GM21619 (cell line): Measurements from ENCODE around the gene SIX4.
"Not testable (repeated sequence)": the region's sequence is repeated elsewhere in the genome, so short reads cannot be mapped to it uniquely, and the experiment has no call there.

ENCODE experiments used
- ATAC-seq: cut with Tn5 transposase; IDR thresholded peaks from one replicate; pipeline ENCODE4 v1.9.1; 2021; ENCODE audit not compliant: unreplicated experiment

SIX4 gene

DNA sequence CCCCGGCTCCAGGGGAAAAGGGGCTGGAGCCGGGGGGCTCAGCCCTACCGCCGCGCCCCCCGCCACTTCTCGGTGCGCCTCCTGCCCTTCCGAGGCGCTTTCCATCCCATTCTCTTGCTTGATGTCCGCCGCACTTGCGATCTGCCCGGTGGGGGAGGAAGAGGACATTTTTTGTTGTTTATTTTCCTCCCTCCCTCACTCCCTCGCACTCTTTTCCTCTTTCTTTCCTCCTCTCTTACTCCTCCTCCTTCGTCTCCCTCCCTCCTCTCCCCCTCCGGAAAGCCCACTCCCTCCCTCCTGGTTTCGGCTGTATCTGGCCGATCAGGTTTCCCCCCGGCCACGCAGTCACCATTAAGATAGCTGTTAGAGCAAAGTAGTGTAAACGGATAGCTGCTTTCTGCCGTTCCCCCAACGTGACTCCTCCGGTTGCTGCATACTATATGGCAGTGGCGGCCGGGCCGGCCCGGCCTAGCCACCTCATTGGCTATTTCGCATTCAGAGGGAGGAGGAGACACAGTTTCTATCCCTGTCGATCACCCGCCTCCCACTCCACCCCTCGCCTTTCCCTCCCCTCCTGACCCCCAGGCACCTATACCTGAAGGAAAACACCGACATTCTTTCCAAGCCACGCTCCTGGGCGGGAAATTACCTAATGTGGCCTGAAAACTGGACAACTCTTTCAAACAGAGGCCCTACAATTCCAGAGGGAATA lies at the start of gene SIX4:
Gene SIX4 (minus strand): TSS at position 445 of the 712 bp plus-strand sequence. CDS start 277 bp downstream, at position 168.
- peak; percentile 46 for ATAC-seq

DNA sequence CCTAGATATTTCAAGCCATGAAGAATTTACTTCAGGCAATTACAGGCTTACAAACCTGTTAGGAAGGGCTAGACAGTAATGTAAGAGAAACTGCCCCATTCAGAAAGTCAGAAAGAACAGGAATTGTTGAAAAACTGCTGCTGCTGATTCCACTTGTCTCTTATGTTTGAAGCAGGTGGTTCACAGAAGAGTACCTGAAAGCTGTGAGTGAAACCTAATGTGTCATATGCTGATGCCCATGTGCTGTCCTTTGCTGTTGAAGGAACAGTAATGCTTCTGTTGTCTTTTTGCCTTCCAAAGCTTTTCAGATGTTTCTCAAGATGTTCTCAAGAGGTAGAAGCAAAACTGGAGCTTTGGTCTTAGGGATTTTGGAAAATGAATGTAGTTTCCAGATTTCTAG lies 49.4 kb upstream of the SIX4 start:
- ATAC-seq, result no peak

DNA sequence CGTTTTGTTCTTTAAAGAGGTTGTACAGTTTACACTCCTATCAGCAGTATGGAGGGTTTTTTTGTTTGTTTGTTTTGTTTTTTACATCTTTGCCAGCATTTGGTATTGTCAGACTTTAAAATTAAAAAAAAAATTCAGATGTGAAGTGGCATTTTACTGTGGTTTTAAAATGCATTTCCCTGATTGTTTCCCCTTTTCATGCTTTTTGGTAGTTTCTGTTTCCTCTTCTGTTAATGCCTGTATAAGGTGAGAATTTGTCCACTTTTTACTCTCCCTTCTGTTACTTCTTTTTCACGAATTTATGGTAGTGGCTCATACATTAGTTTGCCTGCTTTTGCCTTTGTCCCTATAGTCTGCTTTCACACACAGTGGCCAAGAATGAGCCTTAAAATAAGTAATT lies 47.0 kb upstream of the SIX4 start:
- no peak for ATAC-seq

DNA sequence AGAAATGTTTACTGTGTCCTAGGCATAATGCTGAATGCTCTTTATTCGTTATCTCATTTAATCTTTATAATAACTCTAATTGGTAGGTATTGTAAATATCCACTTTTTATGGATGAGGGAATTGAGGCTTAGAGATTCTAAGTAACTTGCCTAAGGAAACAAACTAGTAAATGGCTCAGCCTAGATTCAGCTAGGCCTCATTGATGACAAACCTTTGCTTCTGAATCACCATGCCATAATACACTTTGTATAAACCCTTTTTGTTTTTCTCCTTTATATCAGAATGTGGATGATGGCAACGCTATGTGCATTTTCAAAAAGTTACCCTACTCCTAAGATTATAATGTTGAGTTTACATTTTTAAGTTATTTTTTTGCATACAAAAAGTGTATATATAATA lies 44.5 kb upstream of the SIX4 start:
- ATAC-seq, result no peak

DNA sequence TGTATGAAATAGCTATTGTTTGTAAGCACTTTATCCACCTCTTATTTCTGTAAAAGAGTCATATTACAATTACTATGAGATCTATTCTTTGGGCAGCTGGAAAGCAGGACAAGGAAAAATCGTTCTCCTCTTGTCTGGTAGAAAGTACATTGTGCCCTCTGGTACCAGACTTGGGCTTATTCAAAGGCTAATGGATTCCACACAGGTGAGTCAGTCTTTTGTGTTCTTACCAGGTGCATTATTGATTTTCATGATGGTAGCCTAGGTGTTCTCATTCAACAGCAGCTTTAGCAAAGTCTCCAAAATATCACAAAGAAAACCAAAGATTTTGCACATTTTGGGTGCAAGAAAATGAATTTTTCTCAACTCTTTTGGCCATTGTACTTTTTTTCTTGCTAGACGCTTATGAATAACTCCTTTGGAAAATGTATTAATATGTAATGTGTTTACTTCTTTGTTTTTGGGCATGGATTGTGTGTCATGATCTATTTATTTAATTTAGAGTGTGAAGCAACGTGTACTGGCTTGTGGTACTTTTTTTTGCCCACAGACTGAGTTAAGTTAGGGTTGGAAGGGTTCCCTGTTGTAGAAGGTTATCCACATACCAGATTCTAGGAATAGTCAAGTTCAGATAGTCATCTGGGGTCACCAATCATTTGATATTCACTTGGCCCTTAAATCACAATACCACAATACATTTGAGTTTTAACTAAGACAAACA lies 36.7 kb upstream of the SIX4 start:
- no peak for ATAC-seq

DNA sequence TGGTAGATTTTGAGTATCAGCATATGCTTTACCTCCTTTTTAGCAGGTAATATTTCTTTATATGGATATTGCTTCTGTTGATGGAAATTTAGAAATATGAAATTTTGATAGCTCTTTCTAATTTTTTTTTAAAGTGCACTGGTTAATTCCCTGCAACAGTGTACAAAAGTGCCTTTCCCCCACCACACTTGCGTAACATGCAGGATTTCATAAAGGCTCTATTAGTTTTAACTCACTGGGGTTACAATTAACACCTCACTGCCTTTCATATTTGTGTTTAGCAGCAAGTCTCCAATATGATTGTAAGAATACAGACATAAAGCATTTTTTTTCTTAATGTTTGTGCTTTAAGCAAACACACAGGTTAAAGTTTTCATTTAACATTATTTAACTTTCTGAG lies 36.1 kb upstream of the SIX4 start:
- no peak for ATAC-seq

DNA sequence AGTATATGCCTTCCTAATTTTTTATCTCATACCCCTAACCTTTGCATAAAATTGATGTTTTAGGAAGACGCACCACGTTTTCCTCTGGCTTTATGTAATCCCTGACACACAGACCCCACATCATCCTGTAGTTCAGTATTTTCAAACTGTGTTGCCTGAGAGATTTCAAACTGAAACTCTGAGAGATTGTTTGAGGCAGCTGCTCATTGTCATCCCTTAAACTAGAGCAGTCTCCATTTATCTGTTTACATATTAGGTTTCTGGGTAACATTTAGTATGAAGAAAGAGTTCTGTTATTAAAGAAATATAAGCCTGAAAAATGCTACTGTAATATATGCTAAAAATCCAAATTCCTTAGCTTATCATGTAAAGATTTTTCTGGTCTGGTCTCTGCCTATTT lies 34.7 kb upstream of the SIX4 start:
- ATAC-seq, result no peak

DNA sequence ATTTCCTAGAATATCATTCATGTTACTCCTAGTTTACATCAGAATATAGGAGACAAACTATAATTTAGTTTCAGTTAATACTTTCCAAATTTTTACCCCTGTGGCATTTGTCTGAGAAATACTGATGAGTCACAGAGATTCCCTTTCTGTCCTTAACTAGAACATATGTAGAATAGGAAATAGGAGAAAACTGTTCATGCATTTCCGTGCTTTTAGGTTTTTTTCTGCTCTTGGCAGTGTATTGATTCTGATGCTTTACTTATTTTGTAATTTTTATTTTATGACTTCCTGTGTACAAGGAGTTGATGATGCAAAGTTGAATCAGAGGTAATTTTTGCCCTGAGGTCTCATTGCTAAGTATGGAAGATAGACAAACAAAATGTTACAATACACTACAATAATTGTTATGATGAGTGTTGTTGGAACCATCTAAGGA lies 33.4 kb upstream of the SIX4 start:
- no peak for ATAC-seq

DNA sequence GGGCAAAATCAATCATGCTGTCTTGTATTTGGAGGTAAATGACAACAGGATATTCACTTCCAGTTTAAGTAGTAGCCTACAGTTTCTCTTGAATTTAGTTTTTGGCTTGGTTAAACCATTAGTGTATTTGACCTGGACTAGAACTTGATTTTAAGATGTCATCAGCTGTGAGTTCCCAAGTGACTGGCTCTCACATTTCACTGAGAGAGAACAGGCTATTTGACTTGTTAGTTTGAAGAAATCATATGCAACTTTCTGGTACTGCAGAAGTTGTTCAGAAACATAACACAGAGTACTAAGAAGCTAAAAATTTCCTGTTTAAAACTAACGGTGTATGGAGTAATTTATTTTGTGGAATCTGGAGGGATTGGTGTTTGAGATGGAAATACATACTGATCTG lies 32.7 kb upstream of the SIX4 start:
- no peak for ATAC-seq

DNA sequence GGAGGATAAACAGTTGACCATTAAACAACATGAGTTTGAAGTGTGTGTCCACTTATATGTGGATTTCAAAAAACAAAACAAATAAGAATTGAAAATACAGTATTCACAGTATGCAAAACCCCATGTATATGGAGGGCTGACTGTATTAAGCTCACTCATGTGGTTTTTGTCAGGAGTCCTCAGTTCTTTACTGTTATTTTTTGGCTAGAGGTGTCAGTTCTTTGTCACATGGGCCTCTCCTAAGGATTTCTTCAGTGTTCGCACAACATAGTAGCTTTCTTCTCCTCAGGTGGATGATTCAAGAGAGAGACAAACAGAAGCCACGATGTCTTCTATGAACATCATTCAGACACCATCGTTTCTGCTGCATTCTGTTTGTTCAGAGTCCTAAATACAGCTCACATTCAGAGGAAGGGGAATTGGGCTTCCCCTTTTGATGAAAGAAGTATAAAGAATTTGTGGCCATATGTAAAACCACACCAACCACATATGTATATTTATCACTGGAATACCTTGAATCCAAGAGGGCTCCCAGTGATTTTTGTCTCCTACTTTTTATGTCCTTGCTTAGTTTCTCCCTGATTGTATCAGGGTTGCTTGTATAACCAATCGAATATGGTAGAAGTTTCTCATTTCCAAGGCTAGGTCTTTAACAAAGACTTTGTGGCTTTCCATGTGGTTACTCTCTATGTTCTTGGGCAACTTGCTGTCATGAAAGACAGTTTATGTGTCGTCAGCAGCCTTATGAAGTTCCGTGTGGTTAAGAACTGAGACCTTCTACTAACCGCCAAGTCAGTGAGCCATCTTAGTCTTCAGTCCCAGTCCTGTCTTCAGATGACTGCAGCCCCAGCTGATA lies 29.3 kb upstream of the SIX4 start:
- peak; percentile 98 for ATAC-seq

DNA sequence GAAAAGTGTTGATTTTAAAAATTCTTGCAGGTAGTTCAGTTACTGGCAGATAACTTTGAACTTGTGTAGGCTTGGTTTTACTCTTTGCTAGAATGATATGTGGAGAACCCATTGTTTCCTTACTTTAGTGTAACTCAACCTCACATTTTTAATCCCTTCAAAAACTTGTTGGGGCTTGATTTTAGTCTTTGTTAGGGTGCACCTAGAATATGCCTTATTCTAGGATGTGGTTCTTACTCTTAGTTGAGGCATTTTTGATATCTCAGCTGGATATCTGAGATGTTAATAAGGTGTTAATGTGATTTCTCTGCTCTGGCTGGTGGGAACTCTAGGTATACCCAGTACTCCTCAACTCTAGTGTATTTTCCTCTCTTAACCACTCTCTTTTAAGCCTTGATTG lies 20.4 kb upstream of the SIX4 start:
- no peak for ATAC-seq

DNA sequence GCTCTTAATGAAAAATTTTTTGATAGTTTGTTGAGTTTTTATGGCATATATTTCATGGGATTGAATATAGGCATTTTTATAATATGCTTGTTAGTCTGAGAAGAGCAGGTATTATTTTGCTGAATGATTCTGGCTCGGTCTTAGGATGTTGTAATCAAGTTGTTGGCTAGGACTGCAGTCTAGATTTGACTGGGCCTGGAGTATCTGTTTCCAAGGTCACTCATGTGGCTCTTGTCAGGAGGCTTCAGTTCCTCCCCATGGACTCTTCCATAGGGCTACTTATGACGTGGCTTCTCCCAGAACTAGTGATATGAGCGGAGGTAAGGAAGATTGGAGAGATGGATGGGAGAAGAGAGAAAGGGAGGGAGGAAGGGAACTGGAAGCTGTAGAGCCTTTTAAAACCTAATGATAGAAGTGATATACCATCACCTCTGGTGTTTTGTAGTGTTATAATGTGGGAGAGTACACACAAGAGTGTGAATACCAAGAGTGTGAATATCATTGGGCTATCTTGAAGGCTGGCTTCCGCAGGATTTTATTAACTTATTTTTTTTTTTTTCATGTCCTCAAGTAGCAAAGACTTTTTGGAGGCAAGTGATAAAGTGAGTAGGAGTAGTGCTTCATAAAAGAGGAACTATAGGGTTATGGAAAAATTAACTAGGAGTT lies 14.8 kb upstream of the SIX4 start:
- ATAC-seq, result no peak

DNA sequence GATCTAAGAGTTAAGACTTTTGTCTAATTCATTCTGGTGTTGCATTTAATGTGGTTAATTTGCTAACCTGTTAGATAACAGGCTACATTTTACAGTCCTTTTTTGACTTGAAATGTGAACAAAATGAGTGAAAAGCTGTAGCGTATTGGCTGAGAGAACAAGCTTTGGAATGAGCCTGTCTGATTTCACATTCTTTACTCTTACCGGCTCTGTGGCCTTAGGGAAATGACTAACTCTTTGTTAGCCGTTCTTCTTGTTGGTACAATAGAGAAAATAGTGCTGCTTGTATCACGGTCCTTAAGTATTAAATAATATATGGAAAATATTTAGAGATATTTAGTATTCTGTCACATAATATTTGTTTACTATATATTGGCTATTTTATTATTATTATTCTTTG lies 12.3 kb upstream of the SIX4 start:
- no peak for ATAC-seq

DNA sequence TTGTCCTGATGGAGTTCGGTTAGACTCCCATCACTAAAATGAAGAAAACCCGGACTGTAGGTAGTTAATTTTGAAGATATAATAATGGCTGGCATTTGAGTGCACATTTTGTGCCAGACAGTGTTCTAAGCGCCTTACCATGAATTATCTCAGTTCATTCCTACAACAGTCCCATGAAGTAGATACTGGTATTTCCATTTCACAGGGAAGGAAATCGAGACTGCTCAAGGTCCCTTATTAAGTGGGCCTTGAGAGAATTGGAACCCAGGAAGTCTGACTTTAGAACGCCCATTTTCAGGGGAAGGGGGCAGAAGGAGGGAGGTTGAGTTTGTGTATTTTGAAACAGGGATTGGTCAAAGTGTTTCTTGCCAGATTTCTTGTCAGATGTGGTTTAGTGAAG lies 11.3 kb upstream of the SIX4 start:
- ATAC-seq, result no peak

DNA sequence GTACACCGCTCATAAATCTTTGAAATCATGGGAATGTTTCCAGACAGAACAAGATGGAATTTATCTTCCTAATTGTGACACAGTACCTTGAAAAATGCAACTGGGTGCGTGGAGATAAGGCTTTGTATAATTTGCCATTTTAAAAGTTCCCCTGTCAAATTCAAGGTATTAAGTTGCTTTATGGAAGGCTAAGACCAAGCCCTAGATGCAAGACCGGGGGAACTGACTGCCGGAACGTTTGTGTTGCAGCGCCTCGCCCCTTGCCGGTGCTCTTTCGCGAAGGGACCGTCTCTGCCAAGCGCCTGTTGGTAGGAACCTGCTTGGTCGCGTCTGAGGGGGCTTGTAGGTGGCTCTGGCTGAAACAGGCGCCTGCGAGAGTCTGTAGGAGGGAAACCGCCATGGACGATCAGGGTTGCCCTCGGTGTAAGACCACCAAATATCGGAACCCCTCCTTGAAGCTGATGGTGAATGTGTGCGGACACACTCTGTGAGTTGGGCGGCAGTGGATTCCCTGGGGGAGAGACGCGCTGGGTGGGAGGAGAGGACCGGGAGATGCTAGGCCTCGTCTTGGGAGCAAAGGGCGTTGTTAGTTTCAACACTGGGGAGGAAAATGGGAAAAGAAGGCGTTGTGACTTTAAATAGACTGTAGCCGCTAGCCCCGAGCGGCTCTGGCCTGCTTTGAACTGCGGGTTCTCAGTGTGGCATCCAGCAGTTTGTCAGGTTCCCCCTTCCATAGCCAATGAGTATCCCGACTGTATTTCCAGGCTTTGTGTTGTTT lies 10.5 kb upstream of the SIX4 start, which contains the start of gene MNAT1:
Gene MNAT1 (plus strand): TSS at position 297 of the 778 bp plus-strand sequence. CDS start 102 bp downstream, at position 399.
- ATAC-seq, result peak; percentile 86

DNA sequence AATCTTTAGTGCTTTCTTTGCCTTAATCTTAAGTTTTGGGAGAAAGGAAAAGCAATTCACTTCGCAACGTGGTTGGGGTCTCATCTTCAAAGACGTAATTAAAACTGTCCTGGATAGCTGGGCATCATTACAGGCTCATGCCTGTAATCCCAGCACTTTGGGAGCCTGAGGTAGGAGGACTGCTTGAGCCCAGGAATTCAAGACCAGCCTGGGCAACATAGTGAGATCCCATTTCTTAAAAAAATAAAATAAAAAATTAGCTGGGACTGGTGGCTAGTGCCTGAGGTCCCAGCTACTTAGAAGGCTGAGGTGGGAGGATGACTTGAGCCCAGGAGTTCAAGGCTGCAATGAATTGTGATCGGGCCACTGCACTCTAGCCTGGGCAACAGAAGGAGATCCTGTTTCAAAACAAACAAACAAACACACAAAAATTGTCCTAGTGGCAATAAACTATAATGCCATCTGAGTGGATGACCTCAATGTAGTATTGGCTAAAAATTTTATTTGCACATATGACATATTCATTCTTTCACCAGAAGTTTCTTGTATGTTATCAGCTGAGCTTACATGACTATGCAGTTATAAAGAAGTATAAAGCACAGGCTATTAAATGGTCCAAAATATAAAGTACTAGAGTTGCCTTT lies 8.8 kb upstream of the SIX4 start:
- ATAC-seq, result no peak

DNA sequence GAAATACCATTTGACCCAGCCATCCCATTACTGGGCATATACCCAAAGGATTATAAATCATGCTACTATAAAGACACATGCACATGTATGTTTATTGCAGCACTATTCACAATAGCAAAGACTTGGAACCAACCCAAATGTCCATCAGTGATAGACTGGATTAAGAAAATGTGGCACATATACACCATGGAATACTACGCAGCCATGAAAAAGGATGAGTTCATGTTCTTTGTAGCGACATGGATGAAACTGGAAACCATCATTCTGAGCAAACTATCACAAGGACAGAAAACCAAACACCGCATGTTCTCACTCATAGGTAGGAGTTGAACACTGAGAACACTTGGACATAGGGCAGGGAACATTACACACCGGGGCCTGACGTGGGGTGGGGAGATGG lies 7.1 kb upstream of the SIX4 start:
- ATAC-seq, result not testable (repeated sequence)

DNA sequence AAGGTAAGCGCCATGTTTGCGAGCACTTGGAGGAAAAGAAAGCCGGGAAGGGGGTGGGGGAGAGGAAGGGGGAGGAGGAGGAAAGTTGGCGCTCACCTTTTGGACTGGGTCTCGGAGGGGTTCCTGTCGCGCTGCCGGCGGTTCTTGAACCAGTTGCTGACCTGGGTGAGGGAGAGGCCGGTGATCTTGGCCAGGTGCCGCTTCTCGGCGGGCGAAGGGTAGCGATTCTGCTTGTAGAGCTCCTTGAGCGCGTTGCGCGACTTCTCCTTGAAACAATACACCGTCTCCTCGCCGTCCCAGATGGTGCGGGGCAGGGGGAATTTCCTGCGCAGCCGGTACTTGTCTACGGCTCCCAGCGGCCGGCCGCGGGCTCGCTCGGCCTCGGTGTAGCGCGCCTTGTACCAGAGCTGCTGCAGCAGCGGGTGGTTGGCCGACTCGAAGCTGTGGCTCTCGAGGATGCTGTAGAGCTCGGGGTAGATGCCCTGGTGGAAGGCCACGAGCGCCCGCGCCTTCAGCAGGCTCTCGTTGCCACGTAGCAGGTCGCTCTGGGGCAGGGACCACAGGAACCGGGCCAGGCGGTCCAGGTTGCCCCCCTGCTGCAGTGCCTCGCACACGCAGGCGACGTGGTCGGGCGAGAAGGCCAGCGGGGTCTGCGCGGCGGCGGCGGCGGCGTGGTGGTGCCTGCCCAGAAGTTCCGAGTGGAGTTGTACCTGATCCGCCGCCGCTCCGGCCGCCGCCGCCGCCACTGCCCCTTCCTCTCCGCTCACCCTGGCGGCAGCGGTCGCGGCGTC lies 840 bp downstream of the SIX4 start:
- ATAC-seq, result peak; percentile 35
